Loucy (cell line): ENCODE measurements around the gene UBIAD1.

Experiments used
- EZH2phosphoT487 ChIP-seq: fragments of 200-600 bp; IDR thresholded peaks from 2 replicates; pipeline ENCODE4 v1.6.1; 2018; ENCODE audit warnings: antibody characterized with exemption, mild to moderate bottlenecking, moderate library complexity, borderline replicate concordance
- TF ChIP-seq, protein P1 (sequence below): fragments of 200-600 bp; sonication (generic); conservative IDR thresholded peaks from 2 replicates; pipeline ENCODE4 v1.5.1; 2014; ENCODE audit warnings: mild to moderate bottlenecking, antibody characterized with exemption, low read length

DNA sequence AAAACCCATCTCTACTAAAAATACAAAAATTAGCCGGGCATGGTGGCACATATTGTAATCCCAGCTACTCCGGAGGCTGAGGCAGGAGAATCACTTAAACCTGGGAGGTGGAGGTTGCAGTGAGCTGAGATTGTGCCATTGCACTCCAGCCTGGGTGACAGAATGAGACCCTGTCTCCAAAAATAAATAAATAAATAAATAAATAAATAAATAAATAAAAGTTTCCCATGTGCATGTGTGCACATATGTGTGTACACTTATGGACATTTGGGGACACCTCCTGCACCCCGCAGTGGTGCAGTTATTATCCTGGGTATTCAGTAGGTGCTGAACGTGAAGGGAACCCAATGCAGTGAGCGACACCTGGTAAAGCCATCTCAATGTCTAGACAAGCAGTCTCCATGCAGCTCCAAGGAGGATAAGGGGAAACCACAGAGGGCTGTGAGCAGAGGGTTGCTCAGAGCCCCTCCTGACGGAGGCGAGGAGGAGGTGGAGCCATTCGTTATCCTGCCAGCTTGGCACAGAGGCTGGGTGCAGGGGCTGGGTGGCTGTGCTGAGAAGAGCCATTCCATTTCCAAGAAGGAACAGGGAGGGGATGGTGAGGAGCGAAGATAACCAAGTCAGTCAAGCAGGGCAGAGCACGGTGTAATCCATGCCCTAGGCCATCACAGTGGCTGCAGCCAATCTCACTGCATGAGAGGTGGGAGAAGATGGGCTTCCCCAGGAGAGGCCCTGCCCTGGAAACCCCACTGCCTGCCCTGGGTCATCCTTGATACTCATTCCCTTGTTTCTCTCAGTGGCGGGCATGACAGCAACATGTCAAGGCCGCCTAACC is 25.6 kb downstream of the UBIAD1 start:
- TF ChIP-seq, protein P1, sequence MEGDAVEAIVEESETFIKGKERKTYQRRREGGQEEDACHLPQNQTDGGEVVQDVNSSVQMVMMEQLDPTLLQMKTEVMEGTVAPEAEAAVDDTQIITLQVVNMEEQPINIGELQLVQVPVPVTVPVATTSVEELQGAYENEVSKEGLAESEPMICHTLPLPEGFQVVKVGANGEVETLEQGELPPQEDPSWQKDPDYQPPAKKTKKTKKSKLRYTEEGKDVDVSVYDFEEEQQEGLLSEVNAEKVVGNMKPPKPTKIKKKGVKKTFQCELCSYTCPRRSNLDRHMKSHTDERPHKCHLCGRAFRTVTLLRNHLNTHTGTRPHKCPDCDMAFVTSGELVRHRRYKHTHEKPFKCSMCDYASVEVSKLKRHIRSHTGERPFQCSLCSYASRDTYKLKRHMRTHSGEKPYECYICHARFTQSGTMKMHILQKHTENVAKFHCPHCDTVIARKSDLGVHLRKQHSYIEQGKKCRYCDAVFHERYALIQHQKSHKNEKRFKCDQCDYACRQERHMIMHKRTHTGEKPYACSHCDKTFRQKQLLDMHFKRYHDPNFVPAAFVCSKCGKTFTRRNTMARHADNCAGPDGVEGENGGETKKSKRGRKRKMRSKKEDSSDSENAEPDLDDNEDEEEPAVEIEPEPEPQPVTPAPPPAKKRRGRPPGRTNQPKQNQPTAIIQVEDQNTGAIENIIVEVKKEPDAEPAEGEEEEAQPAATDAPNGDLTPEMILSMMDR: no peak
- TF ChIP-seq EZH2phosphoT487: no peak
